Measurements from ENCODE around the gene RASGEF1C. TPM values are rescaled to one million over a fixed set of nuclear protein-coding genes. Genes with fewer than 3 reads are reported as not detected.
"Not testable (repeated sequence)": the region's sequence is repeated elsewhere in the genome, so short reads cannot be mapped to it uniquely, and the experiment has no call there.

The RASGEF1C gene
- total and polyA plus RNA-seq, 4 donors, result 4.4 to 9.7 (median 7.2) TPM

- not testable (repeated sequence) for H3K27me3 ChIP-seq (ENCODE audit: control insufficient read depth, insufficient read depth, low read length); DNase-seq (ENCODE audit: low read depth in 4 of 6, low spot score in 6 of 6); H3K36me3 ChIP-seq (ENCODE audit: control insufficient read depth, insufficient read depth, low read length); H3K27ac ChIP-seq (ENCODE audit: low read depth, low read length); H3K9me3 ChIP-seq (ENCODE audit: control insufficient read depth, insufficient read depth, low read length)
- peak overlapping the region; percentile 56 for H3K4me3 ChIP-seq (ENCODE audit: low read depth, low read length)
- H3K4me1 ChIP-seq (ENCODE audit: control insufficient read depth, insufficient read depth, low read length), result peaks cover 20% of the 10 kb centered on the region
- 93% methylated on average over 8 of the region's 18 CpGs for WGBS (ENCODE audit: insufficient coverage)
Observed at GRCh38 chr5:180089628-180090027, 119.4 kb downstream of the RASGEF1C start.

- WGBS (ENCODE audit: insufficient coverage), result 93% methylated on average over 4 of the region's 8 CpGs
- Histone ChIP-seq H3K4me1 (ENCODE audit: control insufficient read depth, insufficient read depth, low read length) (peaks cover 20% of the 10 kb centered on the region), H3K9me3 (ENCODE audit: control insufficient read depth, insufficient read depth, low read length) (no peaks in the 10 kb centered on the region), H3K27me3 (ENCODE audit: control insufficient read depth, insufficient read depth, low read length) (no peaks in the 10 kb centered on the region), H3K27ac (ENCODE audit: low read depth, low read length) (no peak overlapping the region), H3K36me3 (ENCODE audit: control insufficient read depth, insufficient read depth, low read length) (no peaks in the 10 kb centered on the region), H3K4me3 (ENCODE audit: low read depth, low read length) (no peak overlapping the region)
- DNase-seq (ENCODE audit: low read depth in 4 of 6, low spot score in 6 of 6), result no peak
Observed at GRCh38 chr5:180088561-180088960, 120.5 kb downstream of the RASGEF1C start.

- Histone ChIP-seq H3K27me3 (ENCODE audit: control insufficient read depth, insufficient read depth, low read length) (no peaks in the 10 kb centered on the region), H3K4me1 (ENCODE audit: control insufficient read depth, insufficient read depth, low read length) (peaks cover 26% of the 10 kb centered on the region), H3K9me3 (ENCODE audit: control insufficient read depth, insufficient read depth, low read length) (no peaks in the 10 kb centered on the region), H3K27ac (ENCODE audit: low read depth, low read length) (no peak overlapping the region), H3K4me3 (ENCODE audit: low read depth, low read length) (no peak overlapping the region), H3K36me3 (ENCODE audit: control insufficient read depth, insufficient read depth, low read length) (no peaks in the 10 kb centered on the region)
- no peak for DNase-seq (ENCODE audit: low read depth in 4 of 6, low spot score in 6 of 6)
- 89% methylated on average over 10 of the region's 11 CpGs for WGBS (ENCODE audit: insufficient coverage)
Observed at GRCh38 chr5:180086816-180087399, 122.1 kb downstream of the RASGEF1C start.

- no peaks in the 10 kb centered on the region for H3K9me3 ChIP-seq (ENCODE audit: control insufficient read depth, insufficient read depth, low read length)
- H3K4me1 ChIP-seq (ENCODE audit: control insufficient read depth, insufficient read depth, low read length), result peaks cover 23% of the 10 kb centered on the region
- H3K4me3 ChIP-seq (ENCODE audit: low read depth, low read length), result no peak overlapping the region
- no peak overlapping the region for H3K27ac ChIP-seq (ENCODE audit: low read depth, low read length)
- DNase-seq (ENCODE audit: low read depth in 4 of 6, low spot score in 6 of 6), result peak in 2 of 6 donors; percentile 59 to 60
- H3K27me3 ChIP-seq (ENCODE audit: control insufficient read depth, insufficient read depth, low read length), result no peaks in the 10 kb centered on the region
- WGBS (ENCODE audit: insufficient coverage), result 32% methylated on average over 4 of the region's 7 CpGs
- no peaks in the 10 kb centered on the region for H3K36me3 ChIP-seq (ENCODE audit: control insufficient read depth, insufficient read depth, low read length)
Observed at GRCh38 chr5:180085837-180086236, 123.2 kb downstream of the RASGEF1C start.

GRCh38 chr5:180084638-180085561, 124.1 kb downstream of the RASGEF1C start:
- 87% methylated on average over 7 of the region's 13 CpGs for WGBS (ENCODE audit: insufficient coverage)
- H3K4me1 ChIP-seq (ENCODE audit: control insufficient read depth, insufficient read depth, low read length), result peaks cover 16% of the 10 kb centered on the region
- no peak overlapping the region for H3K4me3 ChIP-seq (ENCODE audit: low read depth, low read length)
- no peaks in the 10 kb centered on the region for H3K9me3 ChIP-seq (ENCODE audit: control insufficient read depth, insufficient read depth, low read length)
- no peak for DNase-seq (ENCODE audit: low read depth in 4 of 6, low spot score in 6 of 6)
- no peaks in the 10 kb centered on the region for H3K27me3 ChIP-seq (ENCODE audit: control insufficient read depth, insufficient read depth, low read length)
- no peak overlapping the region for H3K27ac ChIP-seq (ENCODE audit: low read depth, low read length)
- H3K36me3 ChIP-seq (ENCODE audit: control insufficient read depth, insufficient read depth, low read length), result no peaks in the 10 kb centered on the region

- Histone ChIP-seq H3K27ac (ENCODE audit: low read depth, low read length) (no peak overlapping the region), H3K36me3 (ENCODE audit: control insufficient read depth, insufficient read depth, low read length) (no peaks in the 10 kb centered on the region)
- WGBS (ENCODE audit: insufficient coverage), result 76% methylated on average over 10 of the region's 10 CpGs
Observed at GRCh38 chr5:180083529-180084060, 125.4 kb downstream of the RASGEF1C start.

GRCh38 chr5:180082633-180083420, 126.2 kb downstream of the RASGEF1C start:
- DNase-seq (ENCODE audit: low read depth in 4 of 6, low spot score in 6 of 6), result peak in 2 of 6 donors; percentile 66
- WGBS (ENCODE audit: insufficient coverage), result 36% methylated on average over 6 of the region's 17 CpGs
- no peaks in the 10 kb centered on the region for H3K27me3 ChIP-seq (ENCODE audit: control insufficient read depth, insufficient read depth, low read length)
- H3K27ac ChIP-seq (ENCODE audit: low read depth, low read length), result no peak overlapping the region
- H3K9me3 ChIP-seq (ENCODE audit: control insufficient read depth, insufficient read depth, low read length), result no peaks in the 10 kb centered on the region
- H3K4me3 ChIP-seq (ENCODE audit: low read depth, low read length), result no peak overlapping the region
- no peaks in the 10 kb centered on the region for H3K36me3 ChIP-seq (ENCODE audit: control insufficient read depth, insufficient read depth, low read length)
- peaks cover 14% of the 10 kb centered on the region for H3K4me1 ChIP-seq (ENCODE audit: control insufficient read depth, insufficient read depth, low read length)

More at GRCh38 chr5:180083529-180084060, 125.4 kb downstream of the RASGEF1C start:
- Histone ChIP-seq H3K9me3 (ENCODE audit: control insufficient read depth, insufficient read depth, low read length) (no peaks in the 10 kb centered on the region), H3K4me1 (ENCODE audit: control insufficient read depth, insufficient read depth, low read length) (peaks cover 14% of the 10 kb centered on the region), H3K4me3 (ENCODE audit: low read depth, low read length) (no peak overlapping the region), H3K27me3 (ENCODE audit: control insufficient read depth, insufficient read depth, low read length) (no peaks in the 10 kb centered on the region)
- no peak for DNase-seq (ENCODE audit: low read depth in 4 of 6, low spot score in 6 of 6)

- H3K9me3 ChIP-seq (ENCODE audit: control insufficient read depth, insufficient read depth, low read length), result no peaks in the 10 kb centered on the region
- no peaks in the 10 kb centered on the region for H3K27me3 ChIP-seq (ENCODE audit: control insufficient read depth, insufficient read depth, low read length)
- 100% methylated on average over 1 of the region's 5 CpGs for WGBS (ENCODE audit: insufficient coverage)
- DNase-seq (ENCODE audit: low read depth in 4 of 6, low spot score in 6 of 6), result no peak
- no peak overlapping the region for H3K27ac ChIP-seq (ENCODE audit: low read depth, low read length)
- peaks cover 14% of the 10 kb centered on the region for H3K4me1 ChIP-seq (ENCODE audit: control insufficient read depth, insufficient read depth, low read length)
- no peak overlapping the region for H3K4me3 ChIP-seq (ENCODE audit: low read depth, low read length)
- H3K36me3 ChIP-seq (ENCODE audit: control insufficient read depth, insufficient read depth, low read length), result no peaks in the 10 kb centered on the region
Observed at GRCh38 chr5:180081481-180081880, 127.5 kb downstream of the RASGEF1C start.

GRCh38 chr5:180080486-180081280, 128.3 kb downstream of the RASGEF1C start:
- Histone ChIP-seq H3K36me3 (ENCODE audit: control insufficient read depth, insufficient read depth, low read length) (no peaks in the 10 kb centered on the region), H3K9me3 (ENCODE audit: control insufficient read depth, insufficient read depth, low read length) (no peaks in the 10 kb centered on the region), H3K4me3 (ENCODE audit: low read depth, low read length) (no peak overlapping the region), H3K27ac (ENCODE audit: low read depth, low read length) (no peak overlapping the region), H3K27me3 (ENCODE audit: control insufficient read depth, insufficient read depth, low read length) (no peaks in the 10 kb centered on the region), H3K4me1 (ENCODE audit: control insufficient read depth, insufficient read depth, low read length) (peaks cover 14% of the 10 kb centered on the region)
- DNase-seq (ENCODE audit: low read depth in 4 of 6, low spot score in 6 of 6), result no peak
- WGBS (ENCODE audit: insufficient coverage), result 90% methylated on average over 16 of the region's 24 CpGs

Data from spinal cord (tissue), 10 donors.